ENCODE data around the gene IFT88.
"Not testable (repeated sequence)": the region's sequence is repeated elsewhere in the genome, so short reads cannot be mapped to it uniquely, and the experiment has no call there.

The IFT88 gene

GRCh38 chr13:20652946-20653345 is 86.0 kb downstream of the IFT88 start:
- no peak overlapping the region for H3K27ac Mint-ChIP-seq
- H3K27me3 Mint-ChIP-seq = no peaks in the 10 kb centered on the region
- ATAC-seq = no peak
- H3K36me3 Mint-ChIP-seq = peaks cover 4% of the 10 kb centered on the region
- no peaks in the 10 kb centered on the region for H3K4me1 Mint-ChIP-seq
- no peak overlapping the region for H3K4me3 Mint-ChIP-seq
- H3K9me3 Mint-ChIP-seq = no peaks in the 10 kb centered on the region

- Mint-ChIP-seq H3K9me3 (no peaks in the 10 kb centered on the region), H3K4me1 (no peaks in the 10 kb centered on the region), H3K36me3 (peaks cover 6% of the 10 kb centered on the region), H3K4me3 (no peak overlapping the region), H3K27ac (no peak overlapping the region), H3K27me3 (no peaks in the 10 kb centered on the region)
- no peak for ATAC-seq
Measured at GRCh38 chr13:20654156-20654555, 87.2 kb downstream of the IFT88 start.

GRCh38 chr13:20658451-20659040 is 91.6 kb downstream of the IFT88 start:
- Mint-ChIP-seq H3K27me3 (no peaks in the 10 kb centered on the region), H3K4me3 (no peak overlapping the region), H3K9me3 (no peaks in the 10 kb centered on the region), H3K36me3 (peaks cover 17% of the 10 kb centered on the region), H3K4me1 (no peaks in the 10 kb centered on the region), H3K27ac (no peak overlapping the region)
- ATAC-seq = no peak

GRCh38 chr13:20664351-20664750 is 97.4 kb downstream of the IFT88 start:
- no peak for ATAC-seq

GRCh38 chr13:20666948-20667347 is 100.0 kb downstream of the IFT88 start:
- Mint-ChIP-seq H3K4me1 (no peaks in the 10 kb centered on the region), H3K9me3 (no peaks in the 10 kb centered on the region), H3K27ac (no peak overlapping the region), H3K27me3 (no peaks in the 10 kb centered on the region), H3K4me3 (no peak overlapping the region), H3K36me3 (peaks cover 22% of the 10 kb centered on the region)
- no peak for ATAC-seq

More at GRCh38 chr13:20664351-20664750, 97.4 kb downstream of the IFT88 start:
- no peak overlapping the region for H3K27ac Mint-ChIP-seq
- no peak overlapping the region for H3K4me3 Mint-ChIP-seq
- H3K27me3 Mint-ChIP-seq = no peaks in the 10 kb centered on the region
- peaks cover 30% of the 10 kb centered on the region for H3K36me3 Mint-ChIP-seq
- no peaks in the 10 kb centered on the region for H3K9me3 Mint-ChIP-seq
- no peaks in the 10 kb centered on the region for H3K4me1 Mint-ChIP-seq

GRCh38 chr13:20667857-20668437 is 101.0 kb downstream of the IFT88 start:
- no peaks in the 10 kb centered on the region for H3K27me3 Mint-ChIP-seq
- no peaks in the 10 kb centered on the region for H3K4me1 Mint-ChIP-seq
- H3K36me3 Mint-ChIP-seq = peaks cover 22% of the 10 kb centered on the region
- no peaks in the 10 kb centered on the region for H3K9me3 Mint-ChIP-seq
- ATAC-seq = no peak
- H3K4me3 Mint-ChIP-seq = no peak overlapping the region
- no peak overlapping the region for H3K27ac Mint-ChIP-seq

GRCh38 chr13:20669162-20669561 is 102.2 kb downstream of the IFT88 start:
- H3K9me3 Mint-ChIP-seq = no peaks in the 10 kb centered on the region
- H3K27me3 Mint-ChIP-seq = no peaks in the 10 kb centered on the region
- no peaks in the 10 kb centered on the region for H3K4me1 Mint-ChIP-seq
- no peak overlapping the region for H3K4me3 Mint-ChIP-seq
- ATAC-seq = no peak
- peaks cover 22% of the 10 kb centered on the region for H3K36me3 Mint-ChIP-seq
- no peak overlapping the region for H3K27ac Mint-ChIP-seq

- Mint-ChIP-seq H3K27me3 (no peaks in the 10 kb centered on the region), H3K27ac (no peak overlapping the region), H3K4me1 (no peaks in the 10 kb centered on the region), H3K36me3 (peaks cover 19% of the 10 kb centered on the region), H3K4me3 (no peak overlapping the region), H3K9me3 (no peaks in the 10 kb centered on the region)
- ATAC-seq = no peak
Measured at GRCh38 chr13:20671789-20672188, 104.8 kb downstream of the IFT88 start.

- H3K27ac Mint-ChIP-seq = no peak overlapping the region
- ATAC-seq = no peak
- H3K9me3 Mint-ChIP-seq = no peaks in the 10 kb centered on the region
- no peaks in the 10 kb centered on the region for H3K27me3 Mint-ChIP-seq
- no peaks in the 10 kb centered on the region for H3K4me1 Mint-ChIP-seq
- peaks cover 19% of the 10 kb centered on the region for H3K36me3 Mint-ChIP-seq
- no peak overlapping the region for H3K4me3 Mint-ChIP-seq
Measured at GRCh38 chr13:20672772-20673171, 105.8 kb downstream of the IFT88 start.

- no peak overlapping the region for H3K4me3 Mint-ChIP-seq
- peaks cover 19% of the 10 kb centered on the region for H3K36me3 Mint-ChIP-seq
- no peak overlapping the region for H3K27ac Mint-ChIP-seq
- no peaks in the 10 kb centered on the region for H3K9me3 Mint-ChIP-seq
- no peak for ATAC-seq
- no peaks in the 10 kb centered on the region for H3K4me1 Mint-ChIP-seq
- H3K27me3 Mint-ChIP-seq = no peaks in the 10 kb centered on the region
Measured at GRCh38 chr13:20673715-20674114, 106.8 kb downstream of the IFT88 start.

GRCh38 chr13:20676213-20676612 is 109.3 kb downstream of the IFT88 start:
- H3K36me3 Mint-ChIP-seq = peaks cover 27% of the 10 kb centered on the region
- H3K27me3 Mint-ChIP-seq = no peaks in the 10 kb centered on the region
- H3K4me1 Mint-ChIP-seq = no peaks in the 10 kb centered on the region
- H3K4me3 Mint-ChIP-seq = no peak overlapping the region
- H3K9me3 Mint-ChIP-seq = no peaks in the 10 kb centered on the region
- H3K27ac Mint-ChIP-seq = no peak overlapping the region
- no peak for ATAC-seq

- not testable (repeated sequence) for ATAC-seq, H3K27ac Mint-ChIP-seq, H3K9me3 Mint-ChIP-seq, H3K4me3 Mint-ChIP-seq, H3K4me1 Mint-ChIP-seq, H3K27me3 Mint-ChIP-seq
- H3K36me3 Mint-ChIP-seq = peaks cover 23% of the 10 kb centered on the region
Measured at GRCh38 chr13:20678606-20679005, 111.6 kb downstream of the IFT88 start.

GRCh38 chr13:20679879-20680278 is 112.9 kb downstream of the IFT88 start:
- H3K36me3 Mint-ChIP-seq = peaks cover 23% of the 10 kb centered on the region
- H3K27me3 Mint-ChIP-seq = no peaks in the 10 kb centered on the region
- no peaks in the 10 kb centered on the region for H3K9me3 Mint-ChIP-seq
- H3K4me1 Mint-ChIP-seq = no peaks in the 10 kb centered on the region
- no peak overlapping the region for H3K27ac Mint-ChIP-seq
- no peak for ATAC-seq
- no peak overlapping the region for H3K4me3 Mint-ChIP-seq

GRCh38 chr13:20680416-20681080 is 113.6 kb downstream of the IFT88 start:
- ATAC-seq = no peak
- Mint-ChIP-seq H3K4me1 (no peaks in the 10 kb centered on the region), H3K4me3 (no peak overlapping the region), H3K27ac (no peak overlapping the region), H3K36me3 (peaks cover 23% of the 10 kb centered on the region), H3K9me3 (no peaks in the 10 kb centered on the region), H3K27me3 (no peaks in the 10 kb centered on the region)

- ATAC-seq, H3K27me3 Mint-ChIP-seq, H3K9me3 Mint-ChIP-seq, H3K4me3 Mint-ChIP-seq, H3K4me1 Mint-ChIP-seq, H3K27ac Mint-ChIP-seq: not testable (repeated sequence)
- peaks cover 17% of the 10 kb centered on the region for H3K36me3 Mint-ChIP-seq
Measured at GRCh38 chr13:20681481-20681880, 114.5 kb downstream of the IFT88 start.

GRCh38 chr13:20682061-20682460 is 115.1 kb downstream of the IFT88 start:
- Mint-ChIP-seq H3K4me3 (no peak overlapping the region), H3K36me3 (peaks cover 17% of the 10 kb centered on the region), H3K4me1 (no peaks in the 10 kb centered on the region), H3K27ac (no peak overlapping the region), H3K9me3 (no peaks in the 10 kb centered on the region), H3K27me3 (no peaks in the 10 kb centered on the region)
- ATAC-seq = no peak
